MCF 10A (cell line): Measurements from ENCODE around the gene AFAP1L1. TPM values are rescaled to one million over a fixed set of nuclear protein-coding genes. Genes with fewer than 3 reads are reported as not detected.

Experiments used
- BruUV-seq: library from RNA; stranded (reverse); fragments of 400-500 nt; replicated peaks from 2 replicates; lab custom pipeline; 2021; lab: Mats Ljungman, UMichigan
- CTCF ChIA-PET: fragments of 300-600 bp; sonication (Branson Sonifier 250); formaldehyde crosslinking; extraction: SDS; loops from one replicate; lab custom pipeline; 2021; ENCODE audit warnings: antibody characterized with exemption, inconsistent platforms; lab: Yijun Ruan, JAX
- POLR2A ChIA-PET: fragments of 300-600, 350-650 bp; sonication (Branson Sonifier 250); formaldehyde crosslinking; extraction: SDS; loops from one replicate; lab custom pipeline; 2020; ENCODE audit warnings: antibody characterized with exemption, inconsistent platforms; lab: Yijun Ruan, JAX
- DNase-seq: peaks from one replicate; pipeline ENCODE4 v3.0.0-alpha.2; 2018; ENCODE audit not compliant: unreplicated experiment
- H3K27ac Mint-ChIP-seq: one replicate; pipeline ENCODE4 v1.8.0; 2022; ENCODE audit warnings: mild to moderate bottlenecking, low read depth, mixed read lengths; ENCODE audit not compliant: unreplicated experiment
- H3K27me3 Mint-ChIP-seq: one replicate; pipeline ENCODE4 v1.8.0; 2022; ENCODE audit warnings: mixed read lengths; ENCODE audit not compliant: insufficient read depth, unreplicated experiment
- H3K36me3 Mint-ChIP-seq: one replicate; pipeline ENCODE4 v1.8.0; 2022; ENCODE audit warnings: mild to moderate bottlenecking, moderate library complexity, mixed read lengths; ENCODE audit not compliant: insufficient read depth, unreplicated experiment
- H3K4me1 Mint-ChIP-seq: one replicate; pipeline ENCODE4 v1.8.0; 2022; ENCODE audit warnings: mixed read lengths; ENCODE audit not compliant: insufficient read depth, unreplicated experiment
- H3K4me3 Mint-ChIP-seq: one replicate; pipeline ENCODE4 v1.8.0; 2022; ENCODE audit warnings: mild to moderate bottlenecking, moderate library complexity, mixed read lengths; ENCODE audit not compliant: unreplicated experiment
- H3K9me3 Mint-ChIP-seq: one replicate; pipeline ENCODE4 v1.8.0; 2022; ENCODE audit warnings: mixed read lengths; ENCODE audit not compliant: unreplicated experiment
- intact Hi-C: fragments of 100-400 bp; cut with micrococcal nuclease; formaldehyde crosslinking; loops from 2 replicates; pipeline ENCODE4 v1.14.1; 2022
- total RNA-seq: library from RNA; stranded (reverse); gene quantifications from 2 replicates; pipeline ENCODE4 v1.2.3, GENCODE V29; 2022
- TF ChIP-seq, protein P1 (sequence below): fragments of 200-600 bp; IDR thresholded peaks from one replicate; pipeline ENCODE4 v1.8.0; 2022; ENCODE audit warnings: antibody characterized with exemption, mild to moderate bottlenecking; ENCODE audit not compliant: unreplicated experiment

AFAP1L1 gene
- total RNA-seq, 1 experiment from 2014 or later = 4.8 TPM

DNA sequence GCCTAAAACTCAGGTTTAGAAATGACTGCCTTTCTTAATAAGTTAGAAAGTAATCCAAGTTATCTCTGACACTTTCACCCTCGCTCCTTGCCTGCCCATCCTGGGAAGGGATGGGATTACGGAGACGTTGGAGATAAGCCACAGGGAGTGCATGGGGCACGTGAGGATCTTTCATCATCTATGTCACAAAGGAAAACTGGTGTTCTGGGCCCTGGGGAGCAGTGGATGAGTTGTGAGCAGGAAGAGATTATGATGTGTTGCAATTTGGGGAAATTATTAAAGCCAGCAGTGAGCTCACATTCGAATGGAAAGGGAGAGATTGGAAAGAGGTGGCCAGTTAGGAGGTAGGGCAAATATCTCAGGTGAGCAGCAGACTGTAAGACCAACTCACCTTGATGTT, 12.8 kb downstream of the AFAP1L1 start:
- no peaks in the 10 kb centered on the region for H3K27me3 Mint-ChIP-seq
- no peak overlapping the region for H3K27ac Mint-ChIP-seq
- ChIA-PET POLR2A (interaction anchor here (0.6 to 2.1 kb wide), 2 partner anchors 11 to 855 kb away, joined by 3 to 5 read pairs; no protein-coding TSS in a partner anchor), CTCF (interaction anchor here (0.6 to 1.2 kb wide), 2 partner anchors 8 to 160 kb away, joined by 3 read pairs; no protein-coding TSS in a partner anchor)
- no TSS peak for BruUV-seq
- H3K4me1 Mint-ChIP-seq = peaks cover 13% of the 10 kb centered on the region
- intact Hi-C loops = no loop called here
- no peaks in the 10 kb centered on the region for H3K36me3 Mint-ChIP-seq
- no peaks in the 10 kb centered on the region for H3K9me3 Mint-ChIP-seq
- TF ChIP-seq, protein P1, sequence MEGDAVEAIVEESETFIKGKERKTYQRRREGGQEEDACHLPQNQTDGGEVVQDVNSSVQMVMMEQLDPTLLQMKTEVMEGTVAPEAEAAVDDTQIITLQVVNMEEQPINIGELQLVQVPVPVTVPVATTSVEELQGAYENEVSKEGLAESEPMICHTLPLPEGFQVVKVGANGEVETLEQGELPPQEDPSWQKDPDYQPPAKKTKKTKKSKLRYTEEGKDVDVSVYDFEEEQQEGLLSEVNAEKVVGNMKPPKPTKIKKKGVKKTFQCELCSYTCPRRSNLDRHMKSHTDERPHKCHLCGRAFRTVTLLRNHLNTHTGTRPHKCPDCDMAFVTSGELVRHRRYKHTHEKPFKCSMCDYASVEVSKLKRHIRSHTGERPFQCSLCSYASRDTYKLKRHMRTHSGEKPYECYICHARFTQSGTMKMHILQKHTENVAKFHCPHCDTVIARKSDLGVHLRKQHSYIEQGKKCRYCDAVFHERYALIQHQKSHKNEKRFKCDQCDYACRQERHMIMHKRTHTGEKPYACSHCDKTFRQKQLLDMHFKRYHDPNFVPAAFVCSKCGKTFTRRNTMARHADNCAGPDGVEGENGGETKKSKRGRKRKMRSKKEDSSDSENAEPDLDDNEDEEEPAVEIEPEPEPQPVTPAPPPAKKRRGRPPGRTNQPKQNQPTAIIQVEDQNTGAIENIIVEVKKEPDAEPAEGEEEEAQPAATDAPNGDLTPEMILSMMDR = no peak
- DNase-seq = peak; percentile 45
- no peak overlapping the region for H3K4me3 Mint-ChIP-seq

DNA sequence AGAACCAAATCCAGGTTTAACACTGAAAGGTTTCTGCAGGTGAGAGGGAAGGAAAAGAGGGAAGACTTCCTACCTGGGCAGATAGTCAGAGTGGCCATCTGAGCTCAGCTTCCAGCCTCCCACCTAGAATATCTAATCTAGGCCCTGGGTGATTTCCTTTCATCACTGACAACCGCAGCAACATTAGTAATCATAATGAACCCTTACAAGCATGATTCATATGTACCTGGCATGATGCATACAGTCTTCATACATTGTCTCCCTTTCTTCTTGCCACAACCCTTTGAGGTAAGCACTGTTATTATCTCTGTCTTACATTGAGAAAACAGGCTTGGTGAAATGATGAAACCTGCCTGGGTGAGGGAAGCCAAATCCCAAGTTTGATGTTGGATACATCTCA, 13.5 kb downstream of the AFAP1L1 start:
- Mint-ChIP-seq H3K36me3 (no peaks in the 10 kb centered on the region), H3K9me3 (no peaks in the 10 kb centered on the region), H3K4me1 (peaks cover 13% of the 10 kb centered on the region), H3K27me3 (no peaks in the 10 kb centered on the region), H3K27ac (no peak overlapping the region), H3K4me3 (no peak overlapping the region)
- ChIA-PET CTCF (interaction anchor here (0.6 to 0.7 kb wide), 3 partner anchors 11 to 159 kb away, joined by 3 to 5 read pairs (median 3); no protein-coding TSS in a partner anchor), POLR2A (interaction anchor here (1.0 to 2.1 kb wide), 2 partner anchors 10 to 61 kb away, joined by 3 to 5 read pairs; partner anchors contain the start of gene GRPEL2)
- TF ChIP-seq, protein P1 = no peak
- DNase-seq = peak; percentile 41
- intact Hi-C loops = no loop called here
- BruUV-seq = no TSS peak

DNA sequence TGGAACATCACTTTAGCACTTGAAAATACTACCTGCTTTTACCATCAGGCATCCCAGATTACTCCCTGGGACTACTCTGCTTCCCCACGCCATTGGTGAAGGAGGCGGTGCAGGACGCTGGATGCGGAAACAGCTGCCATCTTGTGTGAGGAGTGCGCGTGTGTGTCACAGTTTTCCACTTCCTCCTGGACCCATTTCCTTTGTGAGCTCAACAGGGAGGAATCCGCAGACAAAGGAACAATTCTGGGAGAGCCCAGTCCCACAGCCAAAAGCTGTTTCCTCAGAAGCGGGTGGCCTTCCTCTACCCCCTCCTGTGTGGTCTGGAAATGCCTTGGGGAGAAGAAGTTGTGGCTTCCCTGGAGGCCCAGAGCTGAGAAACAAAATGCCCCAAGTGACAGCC, 16.8 kb downstream of the AFAP1L1 start:
- Mint-ChIP-seq H3K27ac (no peak overlapping the region), H3K36me3 (no peaks in the 10 kb centered on the region), H3K27me3 (no peaks in the 10 kb centered on the region), H3K4me1 (peaks cover 13% of the 10 kb centered on the region), H3K9me3 (no peaks in the 10 kb centered on the region), H3K4me3 (no peak overlapping the region)
- DNase-seq = no peak
- TF ChIP-seq, protein P1 = no peak
- BruUV-seq = no TSS peak
- intact Hi-C loops = no loop called here
- ChIA-PET CTCF (interaction anchor here (0.7 to 0.9 kb wide), 4 partner anchors 18 to 553 kb away, joined by 3 to 4 read pairs (median 4); no protein-coding TSS in a partner anchor), POLR2A (no interaction called here)

DNA sequence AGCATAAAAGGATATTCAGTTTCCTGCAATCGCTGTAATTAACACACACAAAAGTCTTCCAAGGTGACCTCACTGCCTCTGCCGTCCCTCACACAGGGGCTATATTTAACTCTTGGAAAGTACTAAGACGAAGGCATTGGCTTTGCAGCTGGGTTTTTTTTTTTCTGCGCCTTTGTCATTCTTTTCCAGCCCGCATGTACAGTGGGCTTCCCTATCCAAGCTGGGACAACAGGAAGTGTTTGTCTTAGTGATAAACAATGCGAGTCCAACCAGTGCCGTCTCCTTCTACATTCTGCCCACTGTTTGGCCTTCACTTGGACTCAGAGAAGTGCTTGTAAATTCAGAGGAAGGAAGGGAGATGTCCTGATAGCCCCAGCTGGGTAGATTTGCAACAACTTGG, 17.6 kb downstream of the AFAP1L1 start:
- no TSS peak for BruUV-seq
- CTCF ChIA-PET = no interaction called here
- H3K36me3 Mint-ChIP-seq = no peaks in the 10 kb centered on the region

More for the DNA sequence above, 17.6 kb downstream of the AFAP1L1 start:
- TF ChIP-seq, protein P1 = no peak
- POLR2A ChIA-PET = interaction anchor here (1.1 kb wide), 1 partner anchor 292 kb away, joined by 3 read pairs; the partner anchor contains the start of gene ARHGEF37
- Mint-ChIP-seq H3K4me1 (peaks cover 12% of the 10 kb centered on the region), H3K27me3 (no peaks in the 10 kb centered on the region), H3K9me3 (no peaks in the 10 kb centered on the region), H3K4me3 (no peak overlapping the region), H3K27ac (no peak overlapping the region)
- intact Hi-C loops = no loop called here
- no peak for DNase-seq
